ENCODE data around the gene USP12.

The USP12 gene

GRCh38 chr13:27208514-27208913 is 36.9 kb upstream of the USP12 start:
- DNase-seq: no peak
- Histone ChIP-seq H3K9me3 (ENCODE audit: severe bottlenecking) (peaks cover 3% of the 10 kb centered on the region), H3K27me3 (ENCODE audit: insufficient read depth, low read depth, severe bottlenecking) (no peaks in the 10 kb centered on the region), H3K27ac (no peak overlapping the region), H3K36me3 (no peaks in the 10 kb centered on the region), H3K4me3 (ENCODE audit: low read depth, low read length) (no peak overlapping the region)
- TF ChIP-seq CTCF (IDR thresholded peaks at IDR 0.05; ENCODE audit: low read depth, low read length): no peak

- DNase-seq: no peak
- TF ChIP-seq CTCF (IDR thresholded peaks at IDR 0.05; ENCODE audit: low read depth, low read length): peak; percentile 19; the same call in 1 of the 2 replicates
- Histone ChIP-seq H3K27ac (no peak overlapping the region), H3K27me3 (ENCODE audit: insufficient read depth, low read depth, severe bottlenecking) (no peaks in the 10 kb centered on the region), H3K9me3 (ENCODE audit: severe bottlenecking) (no peaks in the 10 kb centered on the region), H3K4me3 (ENCODE audit: low read depth, low read length) (no peak overlapping the region), H3K36me3 (no peaks in the 10 kb centered on the region)
Measured at GRCh38 chr13:27203854-27204253, 32.2 kb upstream of the USP12 start.

- H3K4me3 ChIP-seq (ENCODE audit: low read depth, low read length): no peak overlapping the region
- H3K27ac ChIP-seq: no peak overlapping the region
- no peak for DNase-seq
- no peaks in the 10 kb centered on the region for H3K27me3 ChIP-seq (ENCODE audit: insufficient read depth, low read depth, severe bottlenecking)
- no peak for TF ChIP-seq CTCF (IDR thresholded peaks at IDR 0.05; ENCODE audit: low read depth, low read length)
- no peaks in the 10 kb centered on the region for H3K9me3 ChIP-seq (ENCODE audit: severe bottlenecking)
- no peaks in the 10 kb centered on the region for H3K36me3 ChIP-seq
Measured at GRCh38 chr13:27203186-27203585, 31.6 kb upstream of the USP12 start.

GRCh38 chr13:27201661-27202060 is 30.1 kb upstream of the USP12 start:
- no peaks in the 10 kb centered on the region for H3K36me3 ChIP-seq
- no peak overlapping the region for H3K4me3 ChIP-seq (ENCODE audit: low read depth, low read length)
- H3K27me3 ChIP-seq (ENCODE audit: insufficient read depth, low read depth, severe bottlenecking): no peaks in the 10 kb centered on the region
- no peak for TF ChIP-seq CTCF (IDR thresholded peaks at IDR 0.05; ENCODE audit: low read depth, low read length)
- H3K9me3 ChIP-seq (ENCODE audit: severe bottlenecking): no peaks in the 10 kb centered on the region
- no peak overlapping the region for H3K27ac ChIP-seq
- DNase-seq: no peak

- TF ChIP-seq CTCF (IDR thresholded peaks at IDR 0.05; ENCODE audit: low read depth, low read length): no peak
- Histone ChIP-seq H3K36me3 (no peaks in the 10 kb centered on the region), H3K27ac (no peak overlapping the region), H3K27me3 (ENCODE audit: insufficient read depth, low read depth, severe bottlenecking) (no peaks in the 10 kb centered on the region), H3K4me3 (ENCODE audit: low read depth, low read length) (no peak overlapping the region), H3K9me3 (ENCODE audit: severe bottlenecking) (no peaks in the 10 kb centered on the region)
- no peak for DNase-seq
Measured at GRCh38 chr13:27200413-27201070, 28.9 kb upstream of the USP12 start.

GRCh38 chr13:27199696-27200095 is 28.1 kb upstream of the USP12 start:
- no peaks in the 10 kb centered on the region for H3K27me3 ChIP-seq (ENCODE audit: insufficient read depth, low read depth, severe bottlenecking)
- no peak overlapping the region for H3K4me3 ChIP-seq (ENCODE audit: low read depth, low read length)
- no peaks in the 10 kb centered on the region for H3K36me3 ChIP-seq
- H3K27ac ChIP-seq: no peak overlapping the region
- no peak for DNase-seq
- H3K9me3 ChIP-seq (ENCODE audit: severe bottlenecking): no peaks in the 10 kb centered on the region
- no peak for TF ChIP-seq CTCF (IDR thresholded peaks at IDR 0.05; ENCODE audit: low read depth, low read length)
